AG09319 (cell line): ENCODE results near the gene VPS13D.

Experiments used
- DNase-seq: peaks from one replicate; pipeline ENCODE4 v3.0.0-alpha.2; 2010; ENCODE audit warnings: low read depth; ENCODE audit errors: extremely low read depth
- TF ChIP-seq, protein P1 (sequence below): IDR thresholded peaks from 2 replicates; pipeline ENCODE4 v1.5.1; 2011; ENCODE audit warnings: low read depth, mild to moderate bottlenecking, inconsistent platforms, low read length, moderate library complexity

The VPS13D gene

DNA sequence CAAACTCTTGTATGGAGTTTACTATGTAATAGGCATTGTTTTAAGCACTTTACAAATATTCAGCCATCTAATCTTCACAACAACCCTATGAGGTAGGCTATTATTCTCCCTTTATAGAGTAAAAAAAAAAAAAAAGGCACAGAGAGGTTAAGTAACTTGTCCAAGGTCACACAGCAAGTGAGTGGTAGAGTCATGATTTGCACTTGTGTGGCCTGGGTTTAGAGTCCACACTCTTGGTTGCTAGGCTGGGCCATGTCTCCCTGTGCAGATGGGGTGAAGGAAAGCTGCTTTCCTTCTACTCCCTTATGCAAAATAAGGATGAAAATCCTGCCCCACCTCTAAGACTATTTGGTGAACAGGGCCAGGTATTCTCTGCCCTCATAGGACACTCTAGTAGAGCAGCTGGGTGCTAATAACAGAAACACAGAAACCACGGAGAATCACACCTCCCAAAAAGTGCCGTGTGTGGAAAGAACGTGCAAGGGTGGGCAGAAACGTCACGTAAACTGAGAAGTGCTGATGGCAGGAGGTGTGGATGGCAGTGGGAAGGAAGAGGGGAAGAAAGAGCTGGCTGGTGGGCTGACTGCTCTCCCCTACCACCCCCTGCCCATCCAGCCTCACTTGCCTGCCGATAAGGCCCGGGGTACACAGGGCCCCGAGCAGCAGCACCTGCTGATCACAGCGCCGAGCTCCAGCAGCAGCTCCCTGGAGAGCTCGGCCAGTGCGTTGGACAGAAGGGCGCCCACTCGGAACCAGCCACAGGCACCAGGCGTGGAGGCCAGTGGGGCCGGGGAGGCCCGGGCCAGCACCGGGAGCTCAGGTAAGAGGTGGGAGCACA lies 28.3 kb upstream of the VPS13D start:
- DNase-seq = no peak
- TF ChIP-seq, protein P1, sequence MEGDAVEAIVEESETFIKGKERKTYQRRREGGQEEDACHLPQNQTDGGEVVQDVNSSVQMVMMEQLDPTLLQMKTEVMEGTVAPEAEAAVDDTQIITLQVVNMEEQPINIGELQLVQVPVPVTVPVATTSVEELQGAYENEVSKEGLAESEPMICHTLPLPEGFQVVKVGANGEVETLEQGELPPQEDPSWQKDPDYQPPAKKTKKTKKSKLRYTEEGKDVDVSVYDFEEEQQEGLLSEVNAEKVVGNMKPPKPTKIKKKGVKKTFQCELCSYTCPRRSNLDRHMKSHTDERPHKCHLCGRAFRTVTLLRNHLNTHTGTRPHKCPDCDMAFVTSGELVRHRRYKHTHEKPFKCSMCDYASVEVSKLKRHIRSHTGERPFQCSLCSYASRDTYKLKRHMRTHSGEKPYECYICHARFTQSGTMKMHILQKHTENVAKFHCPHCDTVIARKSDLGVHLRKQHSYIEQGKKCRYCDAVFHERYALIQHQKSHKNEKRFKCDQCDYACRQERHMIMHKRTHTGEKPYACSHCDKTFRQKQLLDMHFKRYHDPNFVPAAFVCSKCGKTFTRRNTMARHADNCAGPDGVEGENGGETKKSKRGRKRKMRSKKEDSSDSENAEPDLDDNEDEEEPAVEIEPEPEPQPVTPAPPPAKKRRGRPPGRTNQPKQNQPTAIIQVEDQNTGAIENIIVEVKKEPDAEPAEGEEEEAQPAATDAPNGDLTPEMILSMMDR = no peak

DNA sequence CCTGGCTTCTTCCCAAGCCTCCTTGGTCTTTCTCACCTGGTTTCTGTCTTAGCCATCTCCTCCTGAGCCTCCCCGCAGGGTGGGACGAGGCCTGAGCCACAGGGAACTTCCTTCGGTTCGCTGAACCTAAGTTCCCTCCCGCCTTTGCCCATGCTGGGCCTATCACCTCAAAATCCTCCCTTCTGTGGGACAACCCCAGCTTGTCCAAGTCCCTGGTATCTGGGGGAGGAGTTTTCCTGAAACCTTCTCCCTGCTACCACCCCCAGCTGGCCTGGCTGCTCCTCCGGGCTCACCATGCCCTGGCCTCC lies 27.7 kb upstream of the VPS13D start:
- TF ChIP-seq, protein P1 = no peak
- no peak for DNase-seq

DNA sequence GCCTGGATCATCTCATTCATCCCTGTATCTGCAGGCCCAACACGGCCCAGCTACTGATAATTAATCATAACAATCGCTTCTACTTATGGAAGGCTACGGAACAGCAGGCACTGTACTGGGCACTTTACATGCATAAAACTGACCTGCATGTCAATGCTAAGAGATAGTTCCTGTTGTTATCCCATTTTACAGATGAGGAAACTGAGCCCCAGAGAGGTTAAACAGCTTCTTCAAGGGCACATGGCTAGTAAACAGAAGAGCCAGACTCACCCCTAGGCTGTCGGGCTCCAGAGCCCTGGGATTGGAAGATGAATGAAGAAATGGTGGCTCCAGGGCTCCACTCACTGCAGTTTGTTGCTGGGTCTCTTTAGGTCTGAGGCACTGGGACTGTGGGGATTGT lies 27.3 kb upstream of the VPS13D start:
- DNase-seq = no peak
- TF ChIP-seq, protein P1 = no peak

DNA sequence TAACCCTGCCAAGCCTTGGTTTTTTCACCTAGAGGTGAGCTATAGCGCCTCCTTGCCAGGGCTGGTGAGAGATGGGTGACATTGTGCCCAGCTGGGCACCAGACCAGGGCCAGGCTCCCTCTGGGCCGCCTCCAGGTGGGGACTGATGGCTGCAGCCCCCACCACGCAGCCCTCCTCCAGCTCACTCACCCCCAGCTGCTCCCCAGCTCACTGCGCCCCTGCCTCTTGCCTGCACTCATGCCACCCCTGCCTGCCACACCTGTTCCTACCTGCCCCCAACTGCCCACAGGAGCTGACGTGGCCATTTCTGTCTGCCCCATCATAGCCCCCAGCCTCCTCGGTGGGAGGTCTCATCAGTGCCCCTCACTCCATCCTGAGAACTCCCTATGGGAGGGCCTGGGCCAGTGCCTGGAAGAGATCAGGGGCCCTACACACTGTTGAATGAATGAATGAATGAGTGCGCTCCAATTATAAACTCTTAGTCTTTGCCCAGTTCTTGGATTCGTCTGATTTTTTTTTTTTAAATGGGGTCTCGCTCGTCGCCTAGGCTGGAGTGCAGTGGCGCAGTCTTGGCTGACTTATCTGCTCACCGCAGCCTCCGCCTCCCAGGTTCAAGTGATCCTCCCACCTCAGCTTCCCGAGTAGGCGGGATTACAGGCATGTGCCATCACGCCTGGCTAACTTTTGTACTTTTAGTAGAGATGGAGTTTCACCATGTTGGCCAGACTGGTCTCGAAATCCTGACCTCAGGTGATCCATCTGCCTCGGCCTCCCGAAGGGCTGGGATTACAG lies 26.4 kb upstream of the VPS13D start:
- no peak for DNase-seq

DNA sequence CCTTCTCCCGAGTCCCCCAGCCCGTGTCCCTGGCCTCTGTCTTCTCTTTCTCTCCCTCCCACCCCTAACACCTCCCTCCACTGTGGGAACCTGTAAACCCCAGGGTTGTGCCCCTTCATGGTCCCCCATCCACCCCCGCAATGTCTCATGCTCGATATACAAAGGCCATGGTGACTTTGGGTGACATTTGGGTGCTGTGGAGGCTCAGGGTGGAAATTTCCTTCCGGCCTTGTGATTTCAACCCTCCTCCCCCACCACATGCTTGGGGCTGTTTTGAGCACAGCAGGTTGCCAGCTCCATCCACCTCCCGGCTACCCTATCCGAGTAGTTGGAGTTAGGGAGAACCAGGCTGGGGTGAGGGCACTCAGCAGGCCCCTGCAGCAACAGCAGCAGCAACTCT lies 25.7 kb upstream of the VPS13D start:
- TF ChIP-seq, protein P1 = no peak
- no peak for DNase-seq

More for the DNA sequence above, 26.4 kb upstream of the VPS13D start:
- TF ChIP-seq, protein P1 = no peak

DNA sequence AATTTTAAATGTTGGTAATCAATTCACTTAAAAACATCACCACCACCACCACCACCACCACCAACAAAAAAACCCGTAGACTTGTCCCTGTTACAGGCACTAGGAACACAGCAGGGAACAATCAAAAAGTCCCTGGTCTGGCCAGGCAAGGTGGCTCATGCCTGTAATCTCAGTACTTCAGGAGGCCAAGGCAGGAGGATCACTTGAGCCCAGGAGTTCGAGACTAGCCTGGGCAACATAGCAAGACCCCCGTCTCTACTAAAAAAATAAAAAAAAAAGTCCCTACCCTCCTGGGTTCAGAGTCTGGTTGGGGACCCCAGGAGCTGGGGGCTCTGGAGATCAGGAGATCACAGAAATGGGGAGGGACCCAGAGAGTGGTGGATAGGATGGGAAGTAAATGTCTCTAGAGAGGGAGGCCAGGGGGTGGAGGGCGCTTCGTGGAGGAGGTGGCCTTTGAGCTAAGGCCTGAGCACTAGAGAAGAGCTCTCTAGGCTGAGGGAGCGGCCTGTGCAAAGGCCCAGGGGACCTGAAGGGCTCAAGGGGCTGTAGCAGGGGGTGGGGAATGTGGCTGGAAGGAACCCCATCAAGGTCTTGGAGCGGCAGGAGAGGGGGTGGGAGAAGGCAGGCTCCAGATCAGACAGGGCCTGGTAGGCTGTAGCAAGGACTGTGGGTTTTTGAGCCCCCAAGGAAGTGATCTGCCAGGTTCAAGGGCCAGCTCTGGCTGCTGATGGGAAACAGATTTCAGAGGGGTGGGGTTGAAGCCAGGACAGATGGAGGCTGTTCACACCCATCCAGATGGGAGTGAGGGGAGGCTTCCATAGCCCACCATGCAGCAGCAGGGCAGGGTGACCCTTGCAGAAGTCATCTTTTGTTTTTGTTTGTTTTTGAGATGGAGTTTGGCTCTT lies 24.8 kb upstream of the VPS13D start:
- no peak for DNase-seq
- TF ChIP-seq, protein P1 = no peak

DNA sequence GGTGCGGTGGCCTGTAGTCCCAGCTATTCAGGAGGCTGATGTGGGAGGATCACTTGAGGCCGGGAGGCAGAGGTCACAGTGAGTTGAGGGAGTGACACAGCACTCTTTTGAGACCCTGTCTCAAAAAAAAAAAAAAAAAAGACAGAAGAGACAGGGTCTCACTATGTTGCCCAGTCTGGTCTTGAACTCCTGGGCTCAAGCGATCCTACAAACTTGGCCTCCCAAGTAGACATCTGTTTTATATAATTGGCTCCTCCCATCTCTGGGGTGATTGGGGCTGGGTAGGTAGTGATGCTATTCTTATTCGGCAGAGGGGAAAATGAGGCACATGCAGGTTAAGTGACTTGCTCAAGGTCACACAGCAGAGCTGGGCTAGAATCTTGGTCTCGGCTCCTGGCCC lies 23.6 kb upstream of the VPS13D start:
- TF ChIP-seq, protein P1 = no peak
- DNase-seq = no peak
